GM19023 (cell line): ENCODE results near the gene IQGAP1.
A peak's percentile ranks its signal among the peaks of the same experiment; 100 is the strongest.
"Not testable (repeated sequence)": the region's sequence is repeated elsewhere in the genome, so short reads cannot be mapped to it uniquely, and the experiment has no call there.

Source experiments
- ATAC-seq: cut with Tn5 transposase; IDR thresholded peaks from one replicate; pipeline ENCODE4 v1.9.1; 2021; ENCODE audit warnings: mild to moderate bottlenecking, moderate library complexity; ENCODE audit not compliant: unreplicated experiment

Gene IQGAP1

GRCh38 chr15:90407871-90408317 lies 19.9 kb downstream of the IQGAP1 start:
- no peak for ATAC-seq

GRCh38 chr15:90408657-90409056 lies 20.6 kb downstream of the IQGAP1 start:
- no peak for ATAC-seq

- not testable (repeated sequence) for ATAC-seq
These were observed 21.5 kb downstream of the IQGAP1 start for GRCh38 chr15:90409587-90409986.

GRCh38 chr15:90410316-90410715 lies 22.3 kb downstream of the IQGAP1 start:
- ATAC-seq = not testable (repeated sequence)

GRCh38 chr15:90411176-90411575 lies 23.1 kb downstream of the IQGAP1 start:
- no peak for ATAC-seq

GRCh38 chr15:90412356-90413194 lies 24.5 kb downstream of the IQGAP1 start:
- ATAC-seq = peak; percentile 86

GRCh38 chr15:90413411-90414379 lies 25.7 kb downstream of the IQGAP1 start:
- ATAC-seq = no peak

GRCh38 chr15:90414408-90415028 lies 26.5 kb downstream of the IQGAP1 start:
- no peak for ATAC-seq

- ATAC-seq = not testable (repeated sequence)
These were observed 28.0 kb downstream of the IQGAP1 start for GRCh38 chr15:90416052-90416451.

GRCh38 chr15:90418627-90419026 lies 30.6 kb downstream of the IQGAP1 start:
- ATAC-seq = no peak

GRCh38 chr15:90419206-90419605 lies 31.2 kb downstream of the IQGAP1 start:
- ATAC-seq = no peak

- no peak for ATAC-seq
These were observed 31.8 kb downstream of the IQGAP1 start for GRCh38 chr15:90419738-90420406.

- no peak for ATAC-seq
These were observed 32.4 kb downstream of the IQGAP1 start for GRCh38 chr15:90420451-90420850.

- ATAC-seq = no peak
These were observed 33.5 kb downstream of the IQGAP1 start for GRCh38 chr15:90421527-90421926.

- ATAC-seq = no peak
These were observed 34.0 kb downstream of the IQGAP1 start for GRCh38 chr15:90422043-90422442.

- no peak for ATAC-seq
These were observed 34.9 kb downstream of the IQGAP1 start for GRCh38 chr15:90422936-90423335.

GRCh38 chr15:90423801-90424319 lies 35.8 kb downstream of the IQGAP1 start:
- no peak for ATAC-seq

GRCh38 chr15:90425726-90426346 lies 37.8 kb downstream of the IQGAP1 start:
- no peak for ATAC-seq

GRCh38 chr15:90427185-90427584 lies 39.1 kb downstream of the IQGAP1 start:
- ATAC-seq = no peak

- no peak for ATAC-seq
These were observed 44.2 kb downstream of the IQGAP1 start for GRCh38 chr15:90432253-90432652.
